ENCODE measurements around the gene MRPL40.
A peak's percentile ranks its signal among the peaks of the same experiment; 100 is the strongest.

Gene MRPL40

DNA sequence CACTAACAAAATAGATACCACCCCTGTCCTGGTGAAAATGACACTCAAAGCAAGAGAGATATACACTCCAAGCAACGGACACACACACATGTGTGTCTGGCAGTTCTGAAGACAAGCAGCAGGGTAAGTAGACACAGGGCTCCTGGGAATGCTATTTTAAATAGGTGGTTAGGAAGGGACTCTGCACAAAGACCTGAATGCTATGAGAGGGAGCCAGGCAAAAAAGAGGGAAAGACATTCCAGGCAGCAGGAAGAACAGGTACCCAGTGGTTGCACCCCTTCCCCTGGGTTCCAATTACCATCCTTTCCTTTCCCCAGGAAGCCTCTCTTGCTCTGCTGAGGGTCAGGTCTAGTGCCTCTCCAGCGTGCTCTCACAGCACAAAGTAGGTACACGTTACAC lies 43.7 kb downstream of the MRPL40 start:
- no peak for TF ChIP-seq JUND (IDR thresholded peaks at IDR 0.05; ENCODE audit: low read depth)
- in situ Hi-C loops (cut with HindIII; ENCODE audit: low pct_unique_long_range_greater_than_20kb, low sequenced_read_pairs), result no loop called here
- no peak for DNase-seq (ENCODE audit: low read depth in 1 of 2, low spot score in 1 of 2)

- in situ Hi-C loops (cut with HindIII; ENCODE audit: low pct_unique_long_range_greater_than_20kb, low sequenced_read_pairs), result no loop called here
- DNase-seq (ENCODE audit: low read depth in 1 of 2, low spot score in 1 of 2), result no peak
These were observed 45.1 kb downstream of the MRPL40 start for GRCh38 chr22:19477321-19478044.

GRCh38 chr22:19478045-19478900 lies 45.9 kb downstream of the MRPL40 start:
- DNase-seq (ENCODE audit: low read depth in 1 of 2, low spot score in 1 of 2), result no peak
- in situ Hi-C loops (cut with HindIII; ENCODE audit: low pct_unique_long_range_greater_than_20kb, low sequenced_read_pairs), result no loop called here

More at GRCh38 chr22:19477321-19478044, 45.1 kb downstream of the MRPL40 start:
- no peak for TF ChIP-seq JUND (IDR thresholded peaks at IDR 0.05; ENCODE audit: low read depth)

GRCh38 chr22:19478901-19479354 lies 46.6 kb downstream of the MRPL40 start, which contains the start of gene UFD1:
Gene UFD1, minus strand, starts transcription at chr22:19479193. Its CDS starts 108 bp downstream, at chr22:19479085.
- peak; percentile 39 to 82 for DNase-seq (ENCODE audit: low read depth in 1 of 2, low spot score in 1 of 2)
- TF ChIP-seq JUND (IDR thresholded peaks at IDR 0.05; ENCODE audit: low read depth), result no peak
- in situ Hi-C loops (cut with HindIII; ENCODE audit: low pct_unique_long_range_greater_than_20kb, low sequenced_read_pairs), result no loop called here

More at GRCh38 chr22:19478045-19478900, 45.9 kb downstream of the MRPL40 start:
- no peak for TF ChIP-seq JUND (IDR thresholded peaks at IDR 0.05; ENCODE audit: low read depth)

DNA sequence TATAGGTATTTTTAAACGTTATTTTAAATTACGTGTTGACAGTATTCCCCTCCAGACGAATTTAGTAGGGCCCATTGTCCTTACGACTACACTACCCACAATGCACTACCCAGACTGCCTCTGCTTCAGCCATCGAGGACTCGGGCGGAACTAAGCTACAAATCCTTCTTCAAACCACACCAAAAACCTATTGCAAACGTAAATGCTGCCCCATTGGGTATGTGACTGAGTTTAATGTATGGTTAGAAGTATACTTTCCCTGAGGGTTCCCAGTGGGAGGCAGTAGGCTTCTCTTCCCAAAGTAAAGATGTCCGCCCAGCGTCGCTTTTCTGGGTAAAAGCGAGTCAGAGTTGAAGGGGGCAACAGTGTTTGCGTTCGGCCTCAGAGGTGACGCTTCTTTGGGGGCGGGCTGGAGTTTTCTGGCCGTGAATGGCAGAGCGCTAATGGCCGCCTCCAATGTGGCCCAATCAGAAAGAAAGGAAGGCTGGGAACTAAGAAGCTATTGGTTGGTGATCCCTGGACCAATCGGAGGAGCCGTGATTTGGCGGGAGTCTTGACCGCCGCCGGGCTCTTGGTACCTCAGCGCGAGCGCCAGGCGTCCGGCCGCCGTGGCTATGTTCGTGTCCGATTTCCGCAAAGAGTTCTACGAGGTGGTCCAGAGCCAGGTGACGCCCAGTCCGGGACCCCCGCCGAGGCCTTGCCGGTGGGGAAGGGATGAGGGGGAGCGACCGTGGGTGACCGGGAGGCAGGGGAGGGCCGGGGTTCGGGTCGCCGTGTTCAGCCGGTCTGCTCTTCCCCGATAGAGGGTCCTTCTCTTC lies 47.2 kb downstream of the MRPL40 start, which contains the start of gene CDC45:
CDC45 (plus strand) TSS at position 566 of the 818 bp plus-strand sequence; CDS start at position 615, 49 bp downstream.
- TF ChIP-seq JUND (IDR thresholded peaks at IDR 0.05; ENCODE audit: low read depth), result no peak
- in situ Hi-C loops (cut with HindIII; ENCODE audit: low pct_unique_long_range_greater_than_20kb, low sequenced_read_pairs), result no loop called here
- DNase-seq (ENCODE audit: low read depth in 1 of 2, low spot score in 1 of 2), result peak; percentile 93 to 97

DNA sequence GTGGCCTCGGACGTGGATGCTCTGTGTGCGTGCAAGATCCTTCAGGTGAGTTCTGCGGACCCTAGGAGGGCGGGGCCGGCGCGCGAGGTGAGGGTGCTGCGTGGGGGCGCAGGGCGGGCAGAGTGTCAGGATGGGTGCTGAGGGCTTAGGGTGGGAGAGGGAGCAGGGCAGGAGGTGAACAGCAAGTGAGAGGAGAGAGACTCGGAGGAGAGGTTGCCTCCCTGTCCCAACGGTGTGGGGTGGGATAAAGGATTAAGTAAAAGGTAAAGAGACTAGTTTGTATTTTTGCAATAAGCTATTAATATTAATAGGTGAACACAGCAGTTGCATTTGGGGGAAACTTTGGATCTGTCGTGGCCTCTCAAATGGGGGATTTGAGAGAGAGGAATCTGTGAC lies 47.8 kb downstream of the MRPL40 start:
- no peak for TF ChIP-seq JUND (IDR thresholded peaks at IDR 0.05; ENCODE audit: low read depth)
- no peak for DNase-seq (ENCODE audit: low read depth in 1 of 2, low spot score in 1 of 2)
- in situ Hi-C loops (cut with HindIII; ENCODE audit: low pct_unique_long_range_greater_than_20kb, low sequenced_read_pairs), result no loop called here

DNA sequence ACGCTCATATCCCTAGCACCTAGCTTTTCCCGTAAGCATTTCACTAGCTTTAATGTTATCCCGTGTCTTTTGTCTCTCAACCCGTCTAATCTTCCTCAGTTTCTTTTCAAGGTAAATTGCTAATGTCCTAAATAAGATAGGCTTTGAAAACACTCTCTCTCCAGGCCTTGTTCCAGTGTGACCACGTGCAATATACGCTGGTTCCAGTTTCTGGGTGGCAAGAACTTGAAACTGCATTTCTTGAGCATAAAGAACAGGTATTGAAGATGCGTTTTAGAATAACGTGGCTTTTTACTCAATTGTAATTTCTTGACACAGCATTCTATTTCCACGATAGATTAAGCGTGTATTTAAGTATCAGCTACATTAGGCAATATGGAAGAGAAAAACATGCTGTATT lies 48.4 kb downstream of the MRPL40 start:
- in situ Hi-C loops (cut with HindIII; ENCODE audit: low pct_unique_long_range_greater_than_20kb, low sequenced_read_pairs), result no loop called here
- TF ChIP-seq JUND (IDR thresholded peaks at IDR 0.05; ENCODE audit: low read depth), result no peak
- no peak for DNase-seq (ENCODE audit: low read depth in 1 of 2, low spot score in 1 of 2)

DNA sequence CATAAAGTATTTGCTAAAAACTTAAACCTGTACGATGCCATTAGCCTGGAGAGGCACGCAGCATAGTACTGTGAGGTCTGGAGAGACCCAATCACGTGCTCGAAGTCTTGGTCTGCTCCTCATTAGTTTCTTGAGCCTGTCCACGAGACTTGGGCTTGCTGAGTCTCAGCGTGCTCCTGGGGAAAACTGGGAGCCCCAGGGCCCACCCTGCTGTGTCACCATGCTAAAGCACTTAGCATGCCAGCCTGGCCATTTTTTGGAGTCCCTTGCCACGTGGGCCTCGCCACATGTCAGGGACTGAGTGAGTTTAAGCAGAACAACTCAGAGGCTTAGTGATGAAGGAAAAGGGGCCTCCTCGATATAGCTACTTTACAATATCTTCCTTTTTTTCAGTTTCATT lies 50.0 kb downstream of the MRPL40 start:
- in situ Hi-C loops (cut with HindIII; ENCODE audit: low pct_unique_long_range_greater_than_20kb, low sequenced_read_pairs), result no loop called here
- DNase-seq (ENCODE audit: low read depth in 1 of 2, low spot score in 1 of 2), result no peak
- no peak for TF ChIP-seq JUND (IDR thresholded peaks at IDR 0.05; ENCODE audit: low read depth)

DNA sequence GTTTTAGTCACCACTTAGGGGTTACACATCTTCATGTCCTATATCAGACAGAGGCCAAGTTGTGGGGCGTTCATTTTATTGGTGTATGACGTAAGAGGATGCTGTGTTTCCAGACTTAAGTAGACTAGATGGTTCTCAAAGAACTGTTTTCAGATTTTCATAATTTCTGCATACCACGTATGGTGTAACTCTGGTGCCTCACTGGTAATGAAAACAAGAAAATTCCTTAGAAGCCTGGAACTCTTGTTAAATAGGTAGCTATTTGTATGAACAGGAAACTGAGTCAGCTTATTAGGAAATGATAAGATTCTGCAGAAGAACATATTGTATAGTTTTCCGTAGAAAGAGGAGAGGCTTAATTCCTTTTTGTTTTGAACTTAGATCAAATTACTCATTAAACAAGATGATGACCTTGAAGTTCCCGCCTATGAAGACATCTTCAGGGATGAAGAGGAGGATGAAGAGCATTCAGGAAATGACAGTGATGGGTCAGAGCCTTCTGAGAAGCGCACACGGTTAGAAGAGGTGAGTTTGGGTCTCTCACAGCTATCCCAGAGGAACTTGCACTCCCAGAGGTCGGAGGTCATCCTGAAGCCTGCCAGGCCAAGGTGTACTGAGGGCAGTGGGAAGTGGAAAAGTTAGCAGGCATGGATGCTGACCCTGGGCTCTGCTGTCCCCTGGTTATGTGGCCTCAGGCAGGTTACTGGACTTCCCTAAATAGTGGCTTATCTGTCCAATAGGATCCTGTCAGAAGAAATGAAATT lies 51.3 kb downstream of the MRPL40 start:
- in situ Hi-C loops (cut with HindIII; ENCODE audit: low pct_unique_long_range_greater_than_20kb, low sequenced_read_pairs), result no loop called here
- DNase-seq (ENCODE audit: low read depth in 1 of 2, low spot score in 1 of 2), result no peak
- TF ChIP-seq JUND (IDR thresholded peaks at IDR 0.05; ENCODE audit: low read depth), result no peak

All from T47D (cell line).